A172 (cell line): ENCODE measurements around the gene CCDC171. TPM values are rescaled to one million over a fixed set of nuclear protein-coding genes. Genes with fewer than 3 reads are reported as not detected.
"Not testable (repeated sequence)": the region's sequence is repeated elsewhere in the genome, so short reads cannot be mapped to it uniquely, and the experiment has no call there.

ENCODE experiments used
- DNase-seq: peaks from one replicate; pipeline ENCODE4 v3.0.0-alpha.2; 2015; ENCODE audit warnings: low spot score
- total RNA-seq: library from RNA; depleted of rRNA; stranded (reverse); fragments of >200 nt; shearing (Covaris generic); gene quantifications from 2 replicates; pipeline ENCODE4 v1.2.3, GENCODE V29; 2014

Gene CCDC171
- total RNA-seq, 1 experiment from 2014 or later, result 1.4 TPM

- DNase-seq, result no peak
These were observed 208.7 kb downstream of the CCDC171 start for GRCh38 chr9:15761551-15761950.

GRCh38 chr9:15763371-15763770 is 210.5 kb downstream of the CCDC171 start:
- DNase-seq, result no peak

- no peak for DNase-seq
These were observed 211.3 kb downstream of the CCDC171 start for GRCh38 chr9:15764131-15764530.

GRCh38 chr9:15769547-15769946 is 216.7 kb downstream of the CCDC171 start:
- DNase-seq, result no peak

GRCh38 chr9:15778861-15779260 is 226.0 kb downstream of the CCDC171 start:
- no peak for DNase-seq

- no peak for DNase-seq
These were observed 229.3 kb downstream of the CCDC171 start for GRCh38 chr9:15782106-15782505.

GRCh38 chr9:15785584-15785983 is 232.7 kb downstream of the CCDC171 start:
- no peak for DNase-seq

GRCh38 chr9:15786616-15787015 is 233.8 kb downstream of the CCDC171 start:
- DNase-seq, result no peak

- DNase-seq, result not testable (repeated sequence)
These were observed 257.5 kb downstream of the CCDC171 start for GRCh38 chr9:15810219-15810899.

GRCh38 chr9:15813076-15813475 is 260.2 kb downstream of the CCDC171 start:
- no peak for DNase-seq

GRCh38 chr9:15824310-15824709 is 271.5 kb downstream of the CCDC171 start:
- peak; percentile 48 for DNase-seq

GRCh38 chr9:15831384-15831783 is 278.5 kb downstream of the CCDC171 start:
- no peak for DNase-seq

- DNase-seq, result no peak
These were observed 281.7 kb downstream of the CCDC171 start for GRCh38 chr9:15834541-15834940.

- peak; percentile 61 for DNase-seq
These were observed 284.3 kb downstream of the CCDC171 start for GRCh38 chr9:15837079-15837679.

- no peak for DNase-seq
These were observed 289.2 kb downstream of the CCDC171 start for GRCh38 chr9:15842051-15842450.

- no peak for DNase-seq
These were observed 290.5 kb downstream of the CCDC171 start for GRCh38 chr9:15843316-15843715.

- no peak for DNase-seq
These were observed 291.1 kb downstream of the CCDC171 start for GRCh38 chr9:15843931-15844330.

- DNase-seq, result no peak
These were observed 293.8 kb downstream of the CCDC171 start for GRCh38 chr9:15846611-15847010.

GRCh38 chr9:15849871-15850270 is 297.0 kb downstream of the CCDC171 start:
- no peak for DNase-seq

- no peak for DNase-seq
These were observed 298.9 kb downstream of the CCDC171 start for GRCh38 chr9:15851766-15852165.

GRCh38 chr9:15856591-15856990 is 303.7 kb downstream of the CCDC171 start:
- DNase-seq, result no peak

- DNase-seq, result no peak
These were observed 314.5 kb downstream of the CCDC171 start for GRCh38 chr9:15867334-15867733.

GRCh38 chr9:15867988-15868387 is 315.1 kb downstream of the CCDC171 start:
- DNase-seq, result no peak
